GM12878 (cell line): Measurements from ENCODE around the gene CTIF. TPM values are rescaled to one million over a fixed set of nuclear protein-coding genes. Genes with fewer than 3 reads are reported as not detected.

Source experiments
- ATAC-seq: fragments of 200-7000 bp; cut with Tn5 transposase; 3 replicates; pipeline ENCODE4 v1.9.1; 2020; ENCODE audit warnings: mild to moderate bottlenecking, moderate library complexity
- BruUV-seq: library from RNA; stranded (reverse); fragments of 400-500 nt; replicated peaks from 2 replicates; lab custom pipeline; 2021; lab: Mats Ljungman, UMichigan
- CTCF ChIA-PET: fragments of 300-600 bp; sonication (Branson Sonifier 250); formaldehyde crosslinking; extraction: SDS; loops from one replicate; lab custom pipeline; 2021; ENCODE audit warnings: inconsistent platforms; lab: Yijun Ruan, JAX
- POLR2A ChIA-PET: fragments of 350-600 bp; formaldehyde crosslinking; extraction: SDS; loops from one replicate; lab custom pipeline; 2021; ENCODE audit warnings: inconsistent platforms; lab: Charles Lee
- RAD21 ChIA-PET: fragments of 300-600 bp; sonication (Branson Sonifier 250); formaldehyde crosslinking; loops from one replicate; lab custom pipeline; 2023; ENCODE audit warnings: antibody characterized with exemption; ENCODE audit not compliant: unreplicated experiment; lab: Charles Lee
- SMC1A ChIA-PET: fragments of 300-600 bp; sonication (Branson Sonifier 250); formaldehyde crosslinking; loops from one replicate; lab custom pipeline; 2023; ENCODE audit not compliant: unreplicated experiment, uncharacterized antibody; lab: Charles Lee
- DNase-seq: peaks from one replicate; pipeline ENCODE4 v3.0.0-alpha.2; 2011; ENCODE audit warnings: low read depth, low spot score
- FAIRE-seq: peaks from 3 replicates; lab custom pipeline; 2011; peaks lifted over from hg19 to GRCh38; lab: Jason Lieb, UNC
- H2AFZ ChIP-seq: 2 replicates; pipeline ENCODE4 v1.6.0; 2011; ENCODE audit warnings: low read depth, low read length, control low read depth; ENCODE audit not compliant: control insufficient read depth
- H3K27ac ChIP-seq: 2 replicates; pipeline ENCODE4 v1.5.1; 2011; ENCODE audit warnings: control low read depth; ENCODE audit not compliant: control insufficient read depth, insufficient read depth
- H3K27me3 ChIP-seq, 2 experiments: replicated peaks in 1 of 2; 2 replicates each; pipeline versions ENCODE4 v1.6.0 to v1.6.1; 2011; ENCODE audit warnings: low read length in 1 of 2; ENCODE audit not compliant: control insufficient read depth in 2 of 2, insufficient read depth in 2 of 2
- H3K36me3 ChIP-seq, 2 experiments: 2 replicates each; pipeline ENCODE4 v1.5.1; 2011; ENCODE audit warnings: low read length in 1 of 2; ENCODE audit not compliant: control insufficient read depth in 2 of 2, insufficient read depth in 2 of 2
- H3K4me1 ChIP-seq: 2 replicates; pipeline ENCODE4 v1.6.1; 2011; ENCODE audit warnings: mild to moderate bottlenecking, low read length, moderate library complexity, mixed read lengths; ENCODE audit not compliant: control insufficient read depth, insufficient read depth
- H3K4me2 ChIP-seq: 2 replicates; pipeline ENCODE4 v1.6.0; 2011; ENCODE audit warnings: control low read depth; ENCODE audit not compliant: control insufficient read depth, insufficient read depth
- H3K4me3 ChIP-seq: fragments of 200-600 bp; sonication (generic); 2 replicates; pipeline ENCODE4 v1.5.1; 2016
- H3K79me2 ChIP-seq: 2 replicates; pipeline ENCODE4 v1.6.0; 2011; ENCODE audit warnings: low read length; ENCODE audit not compliant: control insufficient read depth, insufficient read depth
- H3K9ac ChIP-seq: 2 replicates; pipeline ENCODE4 v1.8.0; 2011; ENCODE audit warnings: low read length, control low read depth, mixed read lengths; ENCODE audit not compliant: control insufficient read depth, insufficient read depth
- H3K9me3 ChIP-seq: replicated peaks from 3 replicates; pipeline ENCODE4 v1.5.1; 2011; ENCODE audit warnings: mild to moderate bottlenecking, low read length; ENCODE audit not compliant: control insufficient read depth, insufficient read depth
- H4K20me1 ChIP-seq: 2 replicates; pipeline ENCODE4 v1.6.0; 2011; ENCODE audit not compliant: control insufficient read depth, insufficient read depth
- ATF3 ChIP-seq: IDR thresholded peaks from 2 replicates; pipeline ENCODE4 v1.6.1; 2011; ENCODE audit warnings: low read depth, mild to moderate bottlenecking, low read length, moderate library complexity, borderline replicate concordance; ENCODE audit errors: extremely low read depth
- CTCF ChIP-seq, 3 experiments: IDR thresholded peaks in 2 of 3; conservative IDR thresholded peaks in 1 of 3; 2 replicates each; pipeline ENCODE4 v1.5.1; 2011; ENCODE audit warnings: low read depth in 3 of 3, low read length in 3 of 3, mild to moderate bottlenecking in 3 of 3, control low read depth in 2 of 3, moderate library complexity in 2 of 3, inconsistent platforms in 1 of 3, mixed read lengths in 1 of 3; ENCODE audit not compliant: control insufficient read depth in 2 of 3, insufficient read depth in 1 of 3; ENCODE audit errors: extremely low read depth in 1 of 3
- HDGF ChIP-seq: fragments of 450-650 bp; IDR thresholded peaks from 2 replicates; pipeline ENCODE4 v1.6.1; 2016; ENCODE audit warnings: antibody characterized with exemption
- IRF3 ChIP-seq: fragments of 450-650 bp; IDR thresholded peaks from 2 replicates; pipeline ENCODE4 v1.6.1; 2014; ENCODE audit warnings: mild to moderate bottlenecking
- KAT2A ChIP-seq: conservative IDR thresholded peaks from 2 replicates; pipeline ENCODE4 v1.6.1; 2011; ENCODE audit warnings: low read depth, low read length; ENCODE audit not compliant: control insufficient read depth
- MEF2A ChIP-seq: IDR thresholded peaks from 2 replicates; pipeline ENCODE4 v1.6.1; 2011; ENCODE audit warnings: low read depth, mild to moderate bottlenecking, low read length, moderate library complexity; ENCODE audit not compliant: insufficient read depth
- MYB ChIP-seq: fragments of 150-350 bp; IDR thresholded peaks from 2 replicates; pipeline ENCODE4 v1.6.1; 2014; ENCODE audit warnings: mild to moderate bottlenecking, low read depth, low read length, borderline replicate concordance
- TBL1XR1 ChIP-seq: IDR thresholded peaks from 2 replicates; pipeline ENCODE4 v1.6.1; 2012; ENCODE audit warnings: low read depth, low read length, improper control_type of control experiment
- TCF7 ChIP-seq: IDR thresholded peaks from 2 replicates; pipeline ENCODE4 v1.6.1; 2014; ENCODE audit warnings: antibody characterized with exemption, borderline replicate concordance
- YY1 ChIP-seq: IDR thresholded peaks from 2 replicates; pipeline ENCODE4 v1.6.1; 2011; ENCODE audit warnings: low read depth, mild to moderate bottlenecking, low read length
- ZBTB40 ChIP-seq: fragments of 450-650 bp; IDR thresholded peaks from 2 replicates; pipeline ENCODE4 v1.6.1; 2016; ENCODE audit warnings: mild to moderate bottlenecking, moderate library complexity, borderline replicate concordance
- ZNF217 ChIP-seq: fragments of 450-650 bp; IDR thresholded peaks from 2 replicates; pipeline ENCODE4 v1.6.1; 2017; ENCODE audit warnings: antibody characterized with exemption, mild to moderate bottlenecking
- WGBS: methylation state at CpG from one replicate; pipeline ENCODE4 v1.1.6; 2016; ENCODE audit warnings: low lambda C conversion rate; ENCODE audit not compliant: insufficient replicate concordance, insufficient coverage; ENCODE audit errors: missing lambda C conversion rate; 5-methylcytosine and 5-hydroxymethylcytosine counted together
- in situ Hi-C: fragments of 300-500 bp; cut with MboI; formaldehyde crosslinking; loops from 9 replicates; pipeline ENCODE4 v1.14.3; 2018; ENCODE audit warnings: mixed read lengths
- intact Hi-C: fragments of 100-400 bp; cut with micrococcal nuclease; formaldehyde crosslinking; loops from one replicate; pipeline ENCODE4 v1.14.2; 2022; ENCODE audit not compliant: unreplicated experiment
- polyA plus RNA-seq, 11 experiments: library from polyadenylated mRNA; depleted of rRNA in 4 of 11; unstranded in 6 of 11; stranded (reverse) in 5 of 11; fragments of >200 nt; fragmentation: Nextera tagmentation in 4 of 11; fragmentation: Illumina TruSeq in 1 of 11; extraction: Ambion mirVana in 4 of 11; extraction: Trizol in 1 of 11; gene quantifications; 1 replicate in 1 of 11; 2 replicates in 10 of 11; pipeline versions ENCODE4 v1.2.1 to v1.2.3, GENCODE V29; 2011 to 2016; ENCODE audit warnings: inconsistent platforms in 2 of 11, missing spikeins in 2 of 11, low read depth in 1 of 11
- total RNA-seq, 4 experiments: library from RNA; depleted of rRNA in 3 of 4; stranded (reverse); fragments of >200 nt in 3 of 4; fragmentation: Illumina TruSeq in 1 of 4; extraction: Trizol in 1 of 4; gene quantifications; 2 replicates each; pipeline versions ENCODE4 v1.2.1 to v1.2.3, GENCODE V29; 2013 to 2021

CTIF gene
- total and polyA plus RNA-seq, 10 of the 15 experiments (the other 5 are each of a cell fraction or from before 2014, with no cell fraction given): 0.06 to 11.6 (median 2.5) TPM

- ChIA-PET RAD21 (no interaction called here), CTCF (no interaction called here), POLR2A (no interaction called here), SMC1A (interaction anchor here (0.7 kb wide), 1 partner anchor 685 kb away, joined by 4 read pairs; no protein-coding TSS in a partner anchor)
- Histone ChIP-seq H4K20me1 (no peaks in the 10 kb centered on the region), H3K79me2 (no peaks in the 10 kb centered on the region), H3K9ac (no peak overlapping the region), H3K9me3 (no peaks in the 10 kb centered on the region; the same call in 2 of the 3 replicates), H3K4me2 (no peak overlapping the region), H3K4me3 (no peak overlapping the region)
- no peak for DNase-seq
- 17% methylated on average over 4 of the region's 4 CpGs for WGBS
- intact Hi-C loops: no loop called here
- no TSS peak for BruUV-seq
- in situ Hi-C loops: no loop called here
- no peak for FAIRE-seq
- ATAC-seq: no peak
- TF ChIP-seq HDGF (no peak), MYB (no peak), CTCF (IDR thresholded peaks at IDR 0.05 in 2 of 3, conservative IDR thresholded peaks at IDR 0.05 in 1 of 3; ENCODE audit: control insufficient read depth in 2 of 3, extremely low read depth in 1 of 3, insufficient read depth in 1 of 3, low read depth in 3 of 3, low read length in 3 of 3) (no peak), KAT2A (no peak), MEF2A (no peak), TBL1XR1 (no peak), TCF7 (no peak), IRF3 (no peak), ZNF217 (no peak), ZBTB40 (no peak), ATF3 (no peak), YY1 (no peak)
- TF ChIP-seq, all 136 proteins: peak for 0
- no peak overlapping the region for H2AFZ ChIP-seq
- H3K4me1 ChIP-seq: no peaks in the 10 kb centered on the region
- no peaks in the 10 kb centered on the region for H3K36me3 ChIP-seq
- H3K27ac ChIP-seq: no peak overlapping the region
- H3K27me3 ChIP-seq: no peaks in the 10 kb centered on the region
Observed at GRCh38 chr18:48581206-48581605, 42.4 kb downstream of the CTIF start.
